GM23248 (cell line): Measurements from ENCODE around the gene FDX2. TPM values are rescaled to one million over a fixed set of nuclear protein-coding genes. Genes with fewer than 3 reads are reported as not detected.

Experiments used
- DNase-seq: peaks from one replicate; pipeline ENCODE4 v3.0.0-alpha.2; 2015
- H2AFZ ChIP-seq: fragments of 200-600 bp; sonication (generic); 2 replicates; pipeline ENCODE4 v1.6.1; 2016; ENCODE audit warnings: antibody characterized with exemption
- H3F3A ChIP-seq: fragments of 200-600 bp; sonication (generic); 2 replicates; pipeline ENCODE4 v1.6.1; 2016; ENCODE audit warnings: mild to moderate bottlenecking, antibody characterized with exemption, mixed run types; ENCODE audit not compliant: insufficient read depth
- H3K27ac ChIP-seq: fragments of 200-600 bp; sonication (generic); 2 replicates; pipeline ENCODE4 v1.5.1; 2016; ENCODE audit warnings: mild to moderate bottlenecking
- H3K27me3 ChIP-seq: fragments of 200-600 bp; sonication (generic); replicated peaks from 2 replicates; pipeline ENCODE4 v1.6.1; 2016; ENCODE audit warnings: mild to moderate bottlenecking; ENCODE audit not compliant: insufficient read depth
- H3K36me3 ChIP-seq: fragments of 200-600 bp; sonication (generic); 2 replicates; pipeline ENCODE4 v1.6.1; 2016; ENCODE audit warnings: low read depth, mild to moderate bottlenecking
- H3K4me1 ChIP-seq: fragments of 200-600 bp; sonication (generic); 2 replicates; pipeline ENCODE4 v1.6.1; 2016; ENCODE audit warnings: mild to moderate bottlenecking; ENCODE audit not compliant: insufficient read depth
- H3K4me2 ChIP-seq: fragments of 200-600 bp; sonication (generic); one replicate; pipeline ENCODE4 v1.6.1; 2016; ENCODE audit warnings: mild to moderate bottlenecking; ENCODE audit not compliant: unreplicated experiment
- H3K4me3 ChIP-seq: fragments of 200-600 bp; sonication (generic); 2 replicates; pipeline ENCODE4 v1.5.1; 2016; ENCODE audit warnings: mild to moderate bottlenecking
- H3K79me2 ChIP-seq: fragments of 200-600 bp; sonication (generic); 2 replicates; pipeline ENCODE4 v1.6.1; 2016; ENCODE audit warnings: mild to moderate bottlenecking; ENCODE audit not compliant: insufficient read depth
- H3K9ac ChIP-seq: fragments of 200-600 bp; sonication (generic); 2 replicates; pipeline ENCODE4 v1.6.1; 2016; ENCODE audit warnings: mild to moderate bottlenecking
- H3K9me2 ChIP-seq: fragments of 200-600 bp; sonication (generic); 2 replicates; pipeline ENCODE4 v1.6.1; 2016; ENCODE audit warnings: mixed run types, mild to moderate bottlenecking, moderate library complexity; ENCODE audit not compliant: insufficient read depth
- H3K9me3 ChIP-seq: fragments of 200-600 bp; sonication (generic); one replicate; pipeline ENCODE4 v1.6.1; 2017; ENCODE audit warnings: low read depth
- H4K20me1 ChIP-seq: fragments of 200-600 bp; sonication (generic); 2 replicates; pipeline ENCODE4 v1.6.0; 2016; ENCODE audit not compliant: insufficient read depth
- EZH2 ChIP-seq: fragments of 200-600 bp; sonication (generic); IDR thresholded peaks from 2 replicates; pipeline ENCODE4 v1.6.1; 2018; ENCODE audit warnings: antibody characterized with exemption, mild to moderate bottlenecking; ENCODE audit not compliant: insufficient read depth, poor library complexity, severe bottlenecking
- EZH2phosphoT487 ChIP-seq: fragments of 200-600 bp; sonication (generic); IDR thresholded peaks from 2 replicates; pipeline ENCODE4 v1.6.1; 2018; ENCODE audit warnings: antibody characterized with exemption, moderate library complexity, mild to moderate bottlenecking, low read depth; ENCODE audit not compliant: insufficient read depth
- WGBS, 2 experiments: methylation state at CpG; one replicate each; pipeline ENCODE4 v1.1.6; 2015 to 2017; ENCODE audit warnings: low lambda C conversion rate in 2 of 2, low coverage in 1 of 2; ENCODE audit errors: missing lambda C conversion rate in 2 of 2; 5-methylcytosine and 5-hydroxymethylcytosine counted together
- in situ Hi-C: fragments of 300-500 bp; cut with MboI; formaldehyde crosslinking; loops from 2 replicates; pipeline ENCODE4 v1.15.0; 2020
- polyA plus RNA-seq: library from polyadenylated mRNA; unstranded; fragments of >200 nt; fragmentation: Nextera tagmentation; extraction: Ambion mirVana; gene quantifications from 2 replicates; pipeline ENCODE4 v1.2.1, GENCODE V29; 2016
- total RNA-seq: library from RNA; depleted of rRNA; stranded (reverse); fragments of >200 nt; shearing (Covaris generic); gene quantifications from 2 replicates; pipeline ENCODE4 v1.2.3, GENCODE V29; 2014

FDX2 gene
- total and polyA plus RNA-seq, 2 experiments from 2014 or later, result 46.6 to 48.9 TPM

- H2AFZ ChIP-seq, result no peak within 1 kb of the TSS
- in situ Hi-C loops, result no loop called here
- H3K4me1 ChIP-seq, result peaks cover 17% of the 10 kb centered on the region
- no peaks in the 10 kb centered on the region for H4K20me1 ChIP-seq
- H3K9ac ChIP-seq, result no peak within 1 kb of the TSS
- H3K36me3 ChIP-seq, result no peaks in the 10 kb centered on the region
- H3K27me3 ChIP-seq, result no peaks in the 10 kb centered on the region
- no peaks in the 10 kb centered on the region for H3K9me2 ChIP-seq
- no peaks in the 10 kb centered on the region for H3K9me3 ChIP-seq
- H3K79me2 ChIP-seq, result peaks cover 12% of the 10 kb centered on the region
- H3F3A ChIP-seq, result peaks cover 3% of the 10 kb centered on the region; the same call in 1 of the 2 replicates
- TF ChIP-seq EZH2phosphoT487 (no peak), EZH2 (no peak)
- WGBS, 2 experiments, result 96 to 97% methylated on average over 15 to 24 of the region's 24 CpGs
- no peak within 1 kb of the TSS for H3K4me3 ChIP-seq
- no peak within 1 kb of the TSS for H3K27ac ChIP-seq
- DNase-seq, result no peak
- H3K4me2 ChIP-seq, result no peak within 1 kb of the TSS
These were observed 6.4 kb downstream of the FDX2 start, which contains the start of gene ZGLP1 for GRCh38 chr19:10309423-10309822. TSS of gene ZGLP1 (minus strand) at chr19:10309815.

- Histone ChIP-seq H4K20me1 (no peaks in the 10 kb centered on the region), H3K27me3 (no peaks in the 10 kb centered on the region), H2AFZ (no peak overlapping the region), H3K79me2 (no peaks in the 10 kb centered on the region), H3K9me3 (no peaks in the 10 kb centered on the region), H3F3A (peaks cover 3% of the 10 kb centered on the region; the same call in 1 of the 2 replicates), H3K4me1 (peaks cover 27% of the 10 kb centered on the region), H3K27ac (no peak overlapping the region), H3K36me3 (no peaks in the 10 kb centered on the region), H3K9ac (no peak overlapping the region), H3K9me2 (no peaks in the 10 kb centered on the region), H3K4me3 (no peak overlapping the region), H3K4me2 (no peak overlapping the region)
- TF ChIP-seq EZH2phosphoT487, result no peak
- no peak for TF ChIP-seq EZH2
- 88 to 89% methylated on average over 5 of the region's 5 CpGs for WGBS, 2 experiments
- in situ Hi-C loops, result no loop called here
- DNase-seq, result no peak
These were observed 9.5 kb downstream of the FDX2 start for GRCh38 chr19:10306327-10306726.

GRCh38 chr19:10305139-10305806 lies 10.5 kb downstream of the FDX2 start:
- Histone ChIP-seq H3K9ac (peak overlapping the region; percentile 47; the same call in 1 of the 2 replicates), H3K4me2 (peak overlapping the region; percentile 71)
- peak; percentile 87 for DNase-seq

GRCh38 chr19:10299545-10300458 lies 16.0 kb downstream of the FDX2 start:
- 48 to 50% methylated on average over 13 to 14 of the region's 14 CpGs for WGBS, 2 experiments
- in situ Hi-C loops, result no loop called here

More at GRCh38 chr19:10305139-10305806, 10.5 kb downstream of the FDX2 start:
- Histone ChIP-seq H3K36me3 (no peaks in the 10 kb centered on the region), H2AFZ (peak overlapping the region; percentile 75), H3K9me2 (no peaks in the 10 kb centered on the region), H3K27ac (peak overlapping the region; percentile 47), H3K4me1 (peaks cover 27% of the 10 kb centered on the region), H3F3A (peaks cover 3% of the 10 kb centered on the region; the same call in 1 of the 2 replicates), H3K79me2 (no peaks in the 10 kb centered on the region), H3K27me3 (no peaks in the 10 kb centered on the region), H4K20me1 (no peaks in the 10 kb centered on the region), H3K4me3 (0 out of 2 replicates have a peak overlapping the region, but pooled peaks have one; percentile 18), H3K9me3 (no peaks in the 10 kb centered on the region)
- in situ Hi-C loops, result no loop called here
- TF ChIP-seq EZH2, result no peak
- no peak for TF ChIP-seq EZH2phosphoT487
- 78 to 83% methylated on average over 16 to 17 of the region's 17 CpGs for WGBS, 2 experiments

More at GRCh38 chr19:10299545-10300458, 16.0 kb downstream of the FDX2 start:
- Histone ChIP-seq H3K4me2 (no peak overlapping the region), H3F3A (peaks cover 3% of the 10 kb centered on the region; the same call in 1 of the 2 replicates), H3K4me1 (peaks cover 14% of the 10 kb centered on the region), H3K36me3 (no peaks in the 10 kb centered on the region), H3K79me2 (no peaks in the 10 kb centered on the region), H3K9me2 (no peaks in the 10 kb centered on the region), H3K27ac (no peak overlapping the region), H2AFZ (no peak overlapping the region; the same call in 1 of the 2 replicates), H3K4me3 (no peak overlapping the region), H3K9ac (no peak overlapping the region), H3K9me3 (no peaks in the 10 kb centered on the region), H4K20me1 (no peaks in the 10 kb centered on the region), H3K27me3 (no peaks in the 10 kb centered on the region)
- DNase-seq, result no peak
- no peak for TF ChIP-seq EZH2
- TF ChIP-seq EZH2phosphoT487, result no peak
